ENCODE results near the gene SLC8A3.

Gene SLC8A3

DNA sequence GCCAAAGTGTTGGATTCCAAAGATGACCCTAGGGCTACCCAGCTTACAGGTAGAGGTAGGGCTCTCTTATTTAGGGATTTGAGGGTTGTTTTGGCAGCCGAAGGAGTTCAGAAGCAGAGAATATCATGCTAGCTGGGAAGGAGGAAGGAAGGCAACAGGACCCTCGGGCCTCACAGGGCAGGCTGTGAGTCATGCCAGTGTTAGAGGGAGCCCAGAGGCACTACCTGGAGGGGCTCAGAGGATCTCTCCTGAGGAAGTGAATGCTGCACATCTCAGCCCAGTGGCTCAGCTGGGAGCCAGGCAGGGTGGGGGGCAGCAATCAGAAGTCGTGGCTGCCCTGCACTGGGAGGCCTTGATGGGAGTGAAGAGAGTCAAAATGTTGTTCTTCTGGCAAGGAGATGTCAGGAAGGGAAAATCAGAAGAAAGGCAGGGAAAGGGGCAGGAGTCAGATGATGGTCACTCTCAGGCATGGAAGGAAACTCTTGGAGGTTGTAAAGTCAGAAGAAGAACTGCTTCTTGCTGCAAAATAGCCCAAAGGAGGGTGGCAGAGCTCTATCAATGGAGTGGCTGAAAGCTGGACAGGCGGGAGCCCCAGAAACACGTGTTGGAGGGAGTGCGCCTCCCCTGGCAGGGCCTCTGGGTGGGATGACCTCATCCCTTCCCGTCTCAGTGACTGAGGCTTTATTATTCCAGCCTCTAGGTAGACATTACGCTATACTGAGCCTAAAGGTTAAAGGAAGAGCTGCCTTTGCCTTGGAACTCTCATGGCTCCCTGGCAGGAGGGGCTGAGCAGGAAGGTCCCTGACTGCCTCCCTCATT is 168.2 kb downstream of the SLC8A3 start:
- no peak for DNase-seq

DNA sequence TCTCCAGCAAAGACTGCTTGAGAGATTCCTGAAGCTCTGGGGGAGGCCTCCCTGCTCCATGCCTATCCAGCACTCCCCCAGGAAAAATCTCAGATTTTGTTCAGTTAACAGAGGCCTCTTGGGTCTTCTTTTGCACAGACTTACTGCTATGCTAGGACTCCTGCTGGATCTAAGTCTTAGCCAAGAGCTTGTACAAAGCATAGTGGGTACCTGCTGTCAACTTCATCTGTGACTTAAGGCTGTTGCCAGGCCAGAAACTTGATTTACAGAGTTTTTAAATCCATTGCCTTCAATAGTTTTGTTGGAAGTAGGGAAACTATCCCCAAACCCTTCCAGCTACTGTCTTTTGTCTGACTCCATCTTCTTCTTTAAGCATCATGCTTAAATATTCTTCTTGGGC is 169.1 kb downstream of the SLC8A3 start:
- DNase-seq = no peak

DNA sequence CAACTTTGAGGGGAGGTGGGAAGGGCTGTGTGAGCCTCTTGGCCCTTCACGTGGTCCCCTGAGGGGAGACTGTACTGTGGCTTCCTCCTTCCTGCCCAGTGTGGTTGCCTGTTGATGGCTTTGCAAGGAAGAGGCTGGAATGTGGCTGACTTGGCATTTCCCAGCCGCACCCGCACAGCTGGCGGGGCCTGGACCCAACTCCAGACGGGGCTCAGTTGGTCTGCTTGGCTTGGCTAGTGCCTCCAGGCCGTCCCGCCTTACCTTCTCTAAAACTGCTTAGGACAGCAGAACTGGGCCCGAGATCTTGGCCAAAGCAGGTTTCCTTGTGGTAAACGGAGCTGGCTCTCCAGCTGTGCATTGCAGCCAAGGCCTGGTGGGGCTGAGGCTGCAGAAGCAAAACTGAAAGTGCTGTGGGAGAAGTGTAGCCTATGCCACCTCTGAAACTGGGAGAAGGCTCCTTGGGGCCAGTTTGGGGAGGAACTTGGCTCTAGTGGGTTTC is 170.0 kb downstream of the SLC8A3 start:
- DNase-seq = no peak

DNA sequence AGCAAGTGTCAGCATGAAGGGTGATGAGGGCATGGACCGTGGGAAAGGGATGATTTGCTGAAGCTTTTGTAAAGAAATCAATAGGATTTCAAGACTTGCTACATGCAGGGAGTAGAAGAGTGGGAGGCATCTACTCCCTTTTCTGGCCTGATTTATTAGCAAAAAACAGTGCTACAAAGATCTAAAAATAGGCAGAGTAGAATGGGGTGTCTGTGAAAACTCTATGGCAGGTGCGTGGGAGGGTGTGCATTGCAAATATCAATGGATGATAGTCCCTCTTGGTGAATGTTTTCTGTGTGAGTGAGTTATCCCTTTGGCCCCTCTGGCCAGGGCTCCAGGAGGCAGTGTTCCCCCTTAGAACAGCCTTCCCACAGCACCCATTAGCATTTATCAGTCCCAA is 170.5 kb downstream of the SLC8A3 start:
- no peak for DNase-seq

DNA sequence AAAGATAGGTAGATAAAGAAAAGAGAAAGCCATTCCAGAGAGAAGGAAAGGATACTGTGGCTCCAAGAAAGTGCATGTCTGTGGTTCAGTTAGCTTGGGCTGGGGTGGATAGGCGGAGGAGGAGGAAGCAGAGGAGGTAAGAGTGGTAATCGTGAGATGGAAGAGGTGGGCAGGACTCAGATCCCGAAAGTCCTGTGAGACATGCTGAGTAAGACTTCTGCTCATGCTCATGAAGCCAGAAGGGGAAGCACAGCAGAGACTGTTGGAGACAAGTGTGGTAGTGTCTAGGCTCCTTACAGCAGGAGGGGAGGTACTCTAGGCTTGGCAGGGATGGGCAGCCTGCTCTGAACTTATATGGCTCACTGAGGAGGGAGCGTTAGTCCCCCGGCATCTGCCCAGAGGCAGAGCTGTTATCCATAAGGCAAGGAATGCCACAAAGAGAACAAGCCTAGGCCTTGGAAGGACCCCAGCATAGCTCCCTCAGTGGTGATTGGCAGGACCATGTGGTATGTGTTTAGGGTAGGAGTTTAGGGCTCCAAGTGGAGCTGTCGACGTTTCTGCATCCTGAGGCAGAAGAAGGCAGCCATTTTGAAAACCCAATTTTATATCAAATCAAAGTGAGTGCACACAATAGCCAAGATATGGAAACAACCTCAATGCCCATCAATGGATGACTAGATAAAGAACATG is 174.2 kb downstream of the SLC8A3 start:
- DNase-seq = no peak

DNA sequence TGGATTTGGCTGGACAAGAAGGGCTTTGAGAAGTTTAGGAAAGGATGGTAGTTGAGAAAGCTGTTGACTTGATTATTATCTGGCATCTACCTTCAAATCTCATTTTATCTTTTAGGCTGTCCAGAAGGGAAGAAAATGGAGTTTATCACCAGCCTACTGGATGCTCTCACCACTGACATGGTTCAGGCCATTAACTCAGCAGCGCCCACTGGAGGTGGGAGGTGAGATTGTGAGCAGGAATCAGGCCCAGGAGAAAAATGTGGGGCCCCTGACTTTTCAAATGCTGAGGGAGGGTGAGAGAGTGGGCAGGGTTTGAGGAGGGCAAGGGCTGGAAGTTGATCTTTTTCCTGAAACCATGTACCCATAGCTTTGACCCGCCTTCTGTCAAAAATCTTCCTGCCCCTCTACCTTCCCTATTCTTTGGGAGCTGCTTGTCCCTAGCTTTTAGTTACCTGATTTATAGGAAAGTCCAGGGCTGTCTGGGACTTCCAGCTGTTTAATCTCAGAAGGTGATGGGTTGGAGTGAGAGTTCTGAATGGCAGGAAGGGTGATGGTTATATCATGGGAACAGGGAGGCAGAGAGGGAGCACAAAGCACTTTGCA is 175.4 kb downstream of the SLC8A3 start:
- no peak for DNase-seq

DNA sequence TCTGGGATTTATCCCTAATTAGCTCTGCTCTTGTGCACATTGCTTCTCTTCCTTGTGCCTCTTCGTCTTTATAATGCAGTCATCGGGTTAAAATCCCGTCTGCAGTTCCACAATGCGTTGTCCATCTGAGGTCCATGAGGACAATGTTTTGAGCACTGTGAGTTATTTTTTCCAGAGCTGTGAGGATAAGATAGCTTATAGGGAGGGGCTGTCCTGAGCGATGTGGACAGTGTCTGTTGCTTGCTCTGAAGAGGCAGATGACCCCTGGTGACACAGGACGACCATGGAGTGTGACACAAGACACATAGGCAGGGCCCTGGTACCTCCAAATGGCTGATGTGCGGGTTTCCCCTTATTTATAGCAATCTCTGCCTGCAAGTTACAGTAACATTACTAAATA is 177.0 kb downstream of the SLC8A3 start:
- DNase-seq = no peak

DNA sequence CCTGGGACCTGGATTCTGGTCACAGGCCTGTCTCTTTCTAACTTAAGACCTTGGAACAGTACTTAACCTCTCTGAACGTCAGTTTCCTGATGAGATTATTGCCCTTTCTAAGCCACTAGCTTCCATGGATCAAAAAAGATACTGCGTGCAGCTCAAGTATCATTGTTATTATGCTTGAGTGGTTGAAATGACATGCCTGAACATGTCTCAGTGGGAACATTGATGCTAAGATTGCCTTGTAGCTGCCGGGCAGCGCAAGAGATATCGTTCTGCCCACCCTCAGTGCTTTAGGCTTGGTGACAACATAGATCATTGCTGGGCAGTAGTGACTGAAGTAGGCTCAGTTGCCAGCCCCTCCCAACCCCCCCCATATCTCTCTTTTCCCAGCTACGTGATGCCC is 177.7 kb downstream of the SLC8A3 start:
- DNase-seq = no peak

DNA sequence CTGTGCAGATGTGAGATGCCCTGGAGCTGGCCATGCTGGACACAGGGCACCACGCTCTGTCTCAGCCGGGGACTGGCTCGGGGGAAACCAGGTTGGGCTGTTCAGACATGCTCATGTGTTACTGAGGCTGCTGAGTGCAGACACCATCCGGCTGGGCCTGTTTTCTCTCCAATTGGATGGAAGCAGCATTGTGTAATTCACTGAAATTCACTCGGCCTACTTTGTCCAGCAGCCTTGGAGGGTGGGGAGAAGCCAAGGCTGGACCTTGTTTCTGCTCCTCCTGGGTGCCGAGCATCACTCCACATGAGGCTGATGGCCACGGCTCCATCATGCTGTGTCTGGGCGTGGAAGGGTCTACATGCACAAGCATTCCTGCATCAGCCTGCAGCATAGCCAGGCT is 178.8 kb downstream of the SLC8A3 start:
- no peak for DNase-seq

DNA sequence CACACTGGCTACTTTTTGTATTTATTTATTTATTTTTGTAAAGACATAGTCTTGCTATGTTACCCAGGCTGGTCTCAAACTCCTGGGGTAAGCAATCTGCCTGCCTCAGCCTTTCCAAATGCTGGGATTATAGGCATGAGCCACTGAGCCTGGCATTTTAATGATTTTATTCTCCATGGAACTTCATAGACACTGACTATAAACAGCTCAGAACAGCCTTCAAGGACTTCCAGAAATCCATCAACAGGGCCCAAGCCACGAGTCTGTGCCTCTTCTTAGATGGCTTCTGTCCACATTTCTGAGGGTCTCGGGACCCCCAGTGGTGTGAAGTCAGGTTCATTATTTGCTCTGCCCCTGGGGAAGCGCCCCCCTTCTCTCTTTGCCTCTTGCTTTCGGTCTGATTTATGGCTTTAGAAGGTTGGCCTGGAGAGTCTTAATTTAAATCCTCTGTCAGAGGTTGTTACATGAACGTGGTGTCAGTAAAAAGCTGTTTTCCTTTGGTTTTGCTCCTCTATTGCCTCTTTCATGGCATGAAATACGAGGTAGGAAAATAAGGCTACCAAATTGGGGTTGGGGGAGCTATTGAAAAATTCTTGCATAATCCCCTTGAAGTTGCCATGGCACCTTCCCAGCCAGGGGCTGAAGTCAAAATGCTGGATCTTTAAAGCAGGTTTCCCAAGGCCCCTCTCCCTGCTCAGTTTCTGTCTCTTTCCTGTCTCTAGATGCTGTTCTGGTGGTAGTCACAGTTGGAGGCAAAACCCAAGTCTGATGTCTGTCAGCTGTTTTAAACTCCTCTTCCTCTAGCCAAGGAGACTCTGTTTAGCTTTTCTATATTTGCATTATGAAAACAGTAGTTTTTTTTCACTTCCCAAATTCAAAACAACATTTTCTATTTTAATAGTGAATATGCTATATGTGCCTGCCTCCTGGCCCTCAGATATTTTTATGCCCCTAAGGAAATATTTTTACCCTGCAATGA is 180.2 kb downstream of the SLC8A3 start:
- no peak for DNase-seq

DNA sequence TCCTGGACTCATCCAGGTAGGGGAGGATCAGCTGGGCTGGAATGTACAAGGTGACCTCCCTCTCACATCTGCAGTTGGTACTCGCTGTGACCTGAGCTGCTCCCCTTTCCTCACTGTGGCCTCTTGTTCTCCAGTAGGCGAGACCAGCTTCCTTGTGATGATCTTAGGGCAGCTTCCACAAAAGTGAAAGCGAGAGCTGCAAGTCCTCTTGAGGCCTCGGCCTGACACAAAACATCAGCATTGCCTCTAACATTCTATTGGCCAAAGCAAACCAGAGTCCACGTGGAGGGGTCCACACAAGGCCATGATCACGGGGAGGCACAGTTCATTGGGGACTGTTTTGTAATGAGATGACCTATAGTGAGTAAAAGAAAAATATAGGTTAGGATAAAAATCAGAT is 182.1 kb downstream of the SLC8A3 start:
- DNase-seq = no peak

DNA sequence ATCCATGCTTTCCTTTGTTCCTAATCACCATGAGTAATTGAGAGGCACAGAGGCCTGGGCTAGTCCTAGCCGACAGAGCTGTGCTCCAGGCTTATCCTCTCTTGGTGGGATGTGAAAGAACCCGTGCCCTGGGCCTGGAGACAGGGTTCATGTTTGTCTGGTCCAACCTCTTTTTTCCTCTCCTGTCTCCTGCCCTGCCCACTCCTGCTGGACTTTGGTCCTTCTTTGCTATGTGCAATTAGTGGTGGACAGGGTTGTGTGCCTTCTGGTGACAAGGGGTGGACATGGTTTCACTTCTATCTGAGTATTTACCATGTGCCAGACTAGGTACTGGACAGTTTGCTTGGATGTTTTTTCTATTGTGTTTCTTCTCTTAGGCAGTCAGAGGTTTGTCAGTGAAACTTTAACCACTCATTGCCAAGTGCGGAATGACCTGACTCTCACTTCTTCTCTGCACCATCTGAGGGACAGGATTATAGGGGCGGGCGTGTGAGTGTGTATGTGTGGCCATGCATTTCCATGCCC is 183.4 kb downstream of the SLC8A3 start:
- DNase-seq = no peak

DNA sequence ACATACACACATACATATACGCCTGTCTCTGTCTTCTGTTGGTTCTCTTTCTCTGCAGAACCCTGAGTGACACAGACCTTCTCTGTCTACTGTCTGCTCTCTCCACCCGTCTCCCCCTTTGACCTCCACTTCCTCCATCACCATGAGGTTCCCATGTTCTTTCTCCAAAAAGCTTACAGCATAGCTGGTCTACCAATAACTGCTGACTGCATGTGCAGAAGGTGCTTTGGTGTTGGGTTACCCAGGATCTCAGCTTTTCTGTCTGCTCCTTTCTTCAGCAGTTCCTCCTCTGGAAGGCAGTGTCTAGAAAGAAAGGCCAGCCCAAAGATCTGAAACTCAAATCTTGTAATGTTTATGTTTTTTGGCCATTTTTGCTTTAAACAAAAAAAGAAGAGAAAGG is 184.0 kb downstream of the SLC8A3 start:
- DNase-seq = no peak

DNA sequence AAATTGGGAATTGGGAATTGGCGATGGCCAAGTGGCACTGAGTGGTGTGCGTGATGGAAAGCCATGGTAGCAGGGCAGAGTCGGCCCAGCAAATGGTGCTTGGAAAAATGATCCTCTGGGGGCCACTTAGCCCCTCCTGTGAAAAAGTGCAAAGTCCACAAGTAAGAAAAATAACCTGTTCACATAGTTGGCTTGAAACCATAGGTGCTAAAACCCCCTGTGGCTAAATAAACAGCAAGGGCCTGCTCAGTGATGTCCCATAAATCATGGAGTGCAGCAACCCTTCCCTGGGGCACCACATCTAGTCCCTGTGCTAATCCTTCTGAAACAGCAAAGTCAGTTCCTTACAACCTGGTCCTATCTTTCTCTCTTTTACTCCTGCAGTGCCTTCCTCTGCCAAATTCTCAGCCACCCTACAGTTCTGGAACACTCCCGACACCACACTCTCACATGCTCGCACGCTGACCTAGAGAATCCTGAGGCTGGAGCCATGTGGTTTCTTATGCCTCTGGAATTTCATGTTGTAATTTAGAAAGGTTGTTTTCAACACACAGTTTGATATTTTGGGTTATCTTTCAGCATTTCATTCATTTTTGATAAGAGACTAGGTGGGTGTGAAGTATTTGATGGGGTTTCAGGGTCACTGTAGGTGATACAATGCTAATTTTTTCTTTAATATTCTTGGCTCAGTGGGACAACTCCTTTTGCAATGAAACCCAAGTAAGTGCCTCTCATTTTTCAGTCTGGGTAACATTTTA is 186.0 kb downstream of the SLC8A3 start:
- no peak for DNase-seq

DNA sequence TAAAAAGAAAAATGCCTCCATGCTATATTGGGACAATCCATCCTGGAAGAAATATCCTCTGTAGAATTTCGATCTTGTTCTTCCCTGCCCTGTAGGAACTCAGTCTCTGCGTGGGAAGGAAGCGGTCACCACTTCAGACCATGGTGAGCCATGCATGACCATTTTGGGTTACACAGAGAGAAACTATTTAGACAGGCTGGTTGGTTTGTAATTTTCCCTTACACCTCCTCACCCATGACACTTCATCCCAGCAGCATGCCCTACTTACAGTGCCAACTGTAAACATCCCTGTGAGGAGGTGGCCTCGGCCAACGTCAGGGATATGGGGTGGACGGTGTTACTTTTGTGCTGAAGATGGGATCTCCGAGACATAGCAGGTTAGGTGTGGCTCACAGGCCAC is 188.2 kb downstream of the SLC8A3 start:
- DNase-seq = no peak

DNA sequence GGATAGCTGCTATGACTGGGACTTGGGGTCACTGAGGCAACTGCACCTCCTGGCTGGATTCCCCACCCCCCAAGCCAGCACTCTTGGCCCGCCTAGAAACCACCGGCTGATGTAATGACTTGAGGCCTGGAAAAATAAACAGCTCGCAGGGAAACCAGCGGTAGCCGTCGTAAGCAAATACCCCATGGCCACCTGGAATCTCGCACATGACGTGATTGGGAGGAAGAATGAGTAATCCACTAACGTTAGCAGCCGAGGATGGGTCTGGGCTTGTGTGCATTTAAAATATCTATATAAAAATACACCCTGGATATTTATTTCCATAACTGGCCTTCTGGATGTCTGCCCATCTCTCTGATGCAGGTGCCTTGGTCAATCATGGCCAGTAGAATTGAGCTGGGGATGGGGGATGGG is 189.5 kb downstream of the SLC8A3 start:
- DNase-seq = peak; percentile 8

DNA sequence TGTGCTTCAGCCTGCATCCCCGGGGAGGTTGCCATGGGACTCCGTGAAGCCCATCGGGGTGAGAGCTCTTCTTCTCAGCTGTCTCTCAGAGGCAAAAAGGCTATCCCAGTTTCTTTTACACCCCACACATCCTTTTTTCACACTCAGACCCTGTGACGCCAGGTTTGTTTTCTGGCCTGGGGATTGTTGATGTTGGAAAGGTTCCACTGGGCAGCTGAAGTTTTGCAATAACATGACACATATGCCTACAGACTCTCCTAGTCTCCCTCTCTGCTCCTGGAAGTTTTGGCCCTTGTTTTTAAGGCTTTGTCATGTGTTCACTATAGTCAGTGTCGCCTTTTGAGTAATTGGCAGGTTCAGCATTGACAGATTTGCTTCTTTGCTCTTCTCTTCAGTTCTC is 190.9 kb downstream of the SLC8A3 start:
- no peak for DNase-seq

DNA sequence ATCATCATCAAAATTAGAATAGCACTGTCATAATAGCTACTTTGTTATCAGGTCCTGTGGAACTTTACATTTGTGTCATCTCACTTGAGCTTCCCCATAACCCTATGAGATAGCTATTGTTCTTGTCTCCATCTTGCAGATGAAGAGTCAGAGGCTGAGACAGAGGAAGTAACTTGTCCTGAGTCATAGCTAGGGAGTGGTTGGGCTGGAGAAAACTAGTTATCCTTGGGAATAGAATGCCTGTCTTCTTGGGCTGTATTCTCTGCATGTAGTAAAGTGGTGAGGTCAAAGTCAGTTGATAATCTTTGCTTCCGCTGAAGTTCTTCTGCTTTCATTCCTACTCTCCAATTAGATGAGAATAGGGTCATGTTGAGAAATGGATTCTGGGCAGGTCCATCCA is 192.5 kb downstream of the SLC8A3 start:
- no peak for DNase-seq
